HG03039 (cell line): ENCODE data around the gene PRPSAP1.
"Not testable (repeated sequence)": the region's sequence is repeated elsewhere in the genome, so short reads cannot be mapped to it uniquely, and the experiment has no call there.

Experiments
- ATAC-seq: cut with Tn5 transposase; IDR thresholded peaks from one replicate; pipeline ENCODE4 v1.9.1; 2021; ENCODE audit warnings: mild to moderate bottlenecking, moderate library complexity; ENCODE audit not compliant: unreplicated experiment

Gene PRPSAP1

GRCh38 chr17:76360461-76360860, 6.7 kb upstream of the PRPSAP1 start:
- ATAC-seq: no peak

- not testable (repeated sequence) for ATAC-seq
These were observed 6.1 kb upstream of the PRPSAP1 start for GRCh38 chr17:76359776-76360175.

- ATAC-seq: no peak
These were observed 5.7 kb upstream of the PRPSAP1 start for GRCh38 chr17:76359375-76359774.

GRCh38 chr17:76357597-76358158, 4.0 kb upstream of the PRPSAP1 start:
- no peak for ATAC-seq

- no peak for ATAC-seq
These were observed 3.2 kb upstream of the PRPSAP1 start for GRCh38 chr17:76356803-76357456.

GRCh38 chr17:76354747-76355310, 1.1 kb upstream of the PRPSAP1 start:
- ATAC-seq: no peak

- peak; percentile 3 for ATAC-seq
These were observed 607 bp upstream of the PRPSAP1 start for GRCh38 chr17:76354317-76354729.

- ATAC-seq: peak; percentile 22
These were observed 615 bp downstream of the PRPSAP1 start for GRCh38 chr17:76353004-76353598.

GRCh38 chr17:76351526-76352071, 2.1 kb downstream of the PRPSAP1 start:
- ATAC-seq: no peak

GRCh38 chr17:76350463-76350862, 3.3 kb downstream of the PRPSAP1 start:
- ATAC-seq: no peak

- ATAC-seq: not testable (repeated sequence)
These were observed 6.8 kb downstream of the PRPSAP1 start for GRCh38 chr17:76346936-76347335.

GRCh38 chr17:76345377-76345974, 8.2 kb downstream of the PRPSAP1 start:
- ATAC-seq: no peak

GRCh38 chr17:76343106-76343505, 10.6 kb downstream of the PRPSAP1 start:
- ATAC-seq: no peak

GRCh38 chr17:76341301-76341700, 12.4 kb downstream of the PRPSAP1 start:
- no peak for ATAC-seq

GRCh38 chr17:76337413-76337777, 16.3 kb downstream of the PRPSAP1 start:
- ATAC-seq: no peak

GRCh38 chr17:76336756-76337412, 16.8 kb downstream of the PRPSAP1 start:
- ATAC-seq: no peak

GRCh38 chr17:76335716-76336381, 17.9 kb downstream of the PRPSAP1 start:
- ATAC-seq: no peak

- ATAC-seq: no peak
These were observed 19.8 kb downstream of the PRPSAP1 start for GRCh38 chr17:76333673-76334505.

- no peak for ATAC-seq
These were observed 22.6 kb downstream of the PRPSAP1 start for GRCh38 chr17:76331083-76331482.

GRCh38 chr17:76329664-76330063, 24.1 kb downstream of the PRPSAP1 start:
- no peak for ATAC-seq
